ENCODE measurements around the gene CRACDL.

Gene CRACDL

DNA sequence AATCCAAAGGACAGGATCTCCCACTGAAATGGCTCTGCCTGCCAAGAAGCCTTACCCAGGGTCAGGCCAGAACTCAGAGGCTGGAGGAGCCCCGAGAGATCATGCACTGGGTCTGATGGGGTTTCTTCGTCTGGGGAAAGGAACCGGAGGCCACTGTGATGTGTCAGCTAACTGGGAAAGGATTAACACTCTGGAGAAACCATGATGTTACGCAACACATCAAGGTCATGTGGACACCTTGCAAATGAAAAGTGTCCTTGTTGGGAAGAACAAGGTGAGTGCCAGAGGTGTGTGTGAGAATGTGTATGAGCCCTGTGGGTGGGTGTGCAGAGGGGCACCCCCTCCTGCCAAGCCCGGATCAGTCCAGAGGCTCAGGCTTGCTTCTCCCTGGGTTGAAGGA is 86.9 kb downstream of the CRACDL start:
- no peak for DNase-seq

DNA sequence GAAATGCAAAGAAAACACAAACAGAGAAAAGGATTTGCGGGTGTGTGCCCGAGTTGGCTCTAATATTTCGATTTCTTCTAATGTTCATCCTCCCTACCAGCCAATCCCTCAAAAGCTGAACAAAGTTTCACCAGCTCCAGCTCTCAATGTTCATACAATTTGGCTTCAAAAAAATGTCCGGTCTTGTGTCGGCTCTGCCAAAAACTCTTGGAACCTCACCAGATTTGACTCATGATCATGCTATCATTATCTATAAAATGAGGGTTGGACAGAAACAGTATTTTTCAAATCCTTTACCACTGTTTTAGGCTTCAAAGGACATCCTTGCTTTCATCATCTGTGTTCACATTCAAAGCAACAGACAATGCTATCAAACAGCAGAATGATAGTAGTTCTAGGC is 88.2 kb downstream of the CRACDL start:
- DNase-seq = no peak

DNA sequence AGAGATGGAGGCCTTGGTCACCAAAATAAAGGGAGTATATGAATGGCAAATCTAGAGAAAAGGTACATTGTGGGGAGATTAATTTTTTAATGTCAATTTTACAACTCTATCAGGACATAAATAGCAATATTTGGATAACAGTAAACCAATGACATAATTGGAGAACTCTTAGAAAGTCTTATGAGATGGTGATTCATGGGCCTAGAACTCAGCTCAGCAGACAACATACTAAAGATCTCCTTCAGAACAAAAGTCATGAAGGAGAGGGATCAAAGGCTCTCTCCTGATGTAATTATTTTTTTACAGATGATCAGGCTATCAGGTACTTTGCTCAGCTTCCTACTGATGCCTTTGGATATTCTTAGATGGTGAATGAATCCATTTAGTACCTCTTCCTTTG is 90.0 kb downstream of the CRACDL start:
- DNase-seq = no peak

DNA sequence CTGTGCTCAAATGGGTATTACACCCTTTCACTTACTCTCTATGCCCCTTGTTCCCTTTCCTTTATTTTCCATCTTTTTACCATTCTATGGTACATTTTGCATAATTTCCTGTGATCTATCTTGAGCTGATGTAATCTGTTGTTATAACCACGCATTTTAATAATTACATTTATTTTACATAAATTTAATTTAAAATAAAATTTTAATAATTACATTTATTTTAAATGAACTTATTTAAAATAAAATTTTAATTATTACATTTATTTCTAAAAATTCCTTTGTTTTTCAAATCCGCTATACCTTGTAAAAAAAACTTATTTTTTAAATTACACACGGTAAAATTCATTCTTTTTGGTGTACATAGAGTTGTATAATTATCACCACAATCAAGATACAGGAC is 93.9 kb downstream of the CRACDL start:
- no peak for DNase-seq

DNA sequence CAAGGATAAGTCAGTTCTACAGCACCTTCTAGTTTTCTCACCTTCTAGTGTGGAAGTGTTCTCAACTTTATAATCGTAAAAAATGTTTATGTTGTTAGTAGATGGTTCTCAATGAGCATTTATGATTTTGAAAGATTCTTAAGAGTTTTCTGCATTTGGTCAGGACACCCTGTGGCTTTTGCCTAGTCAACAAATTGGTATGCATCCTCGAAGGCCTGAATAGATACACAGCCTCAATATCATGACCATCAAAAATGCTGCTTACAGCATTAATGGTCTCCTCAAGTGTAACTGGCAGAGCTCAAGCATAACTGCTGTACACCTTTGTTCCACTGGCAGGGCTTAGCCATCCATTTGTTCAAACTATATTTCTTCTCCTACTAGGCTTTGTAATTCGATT is 96.7 kb downstream of the CRACDL start:
- DNase-seq = no peak

DNA sequence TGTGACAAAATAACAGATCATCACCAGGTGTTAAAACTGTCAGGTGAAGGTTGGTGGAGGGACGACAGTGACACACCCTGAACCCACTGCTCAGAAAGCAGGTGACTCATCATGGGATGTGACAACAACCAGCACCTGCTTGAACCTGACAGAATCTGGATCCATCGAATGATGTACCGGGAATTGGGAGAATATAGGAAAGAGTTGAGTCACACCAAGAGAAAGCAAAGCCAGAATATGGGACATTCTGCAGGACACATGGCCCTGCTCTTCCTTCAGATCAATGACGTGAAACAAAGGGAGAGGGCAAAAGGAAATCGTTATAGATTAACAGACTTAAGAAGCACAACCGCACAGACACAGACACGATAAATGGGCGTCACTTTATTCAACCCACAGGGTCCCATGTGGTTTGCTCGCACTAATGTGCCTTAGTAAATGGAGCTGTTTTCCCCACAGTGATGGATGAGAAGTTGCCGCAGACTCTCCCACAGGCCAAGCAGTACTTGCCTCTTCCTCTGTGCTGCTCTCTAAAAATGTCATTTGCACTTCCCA is 100.1 kb downstream of the CRACDL start:
- DNase-seq = no peak

DNA sequence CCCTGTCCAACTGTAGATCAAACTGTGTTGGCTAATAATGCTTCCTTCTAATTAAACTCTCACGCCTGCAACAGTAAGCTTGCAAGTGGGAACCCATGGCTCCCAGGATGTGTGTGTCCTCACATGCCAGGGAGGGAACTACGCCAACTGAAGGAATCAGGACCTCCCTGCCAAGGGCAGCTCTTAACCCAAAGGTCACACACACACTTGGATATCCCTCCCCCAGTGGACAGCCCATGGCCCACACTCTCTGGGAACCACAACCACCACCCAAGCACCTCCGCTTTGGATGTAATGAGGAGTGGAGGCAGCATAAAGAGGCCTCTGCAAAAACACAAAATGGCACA is 102.1 kb downstream of the CRACDL start:
- DNase-seq = no peak

DNA sequence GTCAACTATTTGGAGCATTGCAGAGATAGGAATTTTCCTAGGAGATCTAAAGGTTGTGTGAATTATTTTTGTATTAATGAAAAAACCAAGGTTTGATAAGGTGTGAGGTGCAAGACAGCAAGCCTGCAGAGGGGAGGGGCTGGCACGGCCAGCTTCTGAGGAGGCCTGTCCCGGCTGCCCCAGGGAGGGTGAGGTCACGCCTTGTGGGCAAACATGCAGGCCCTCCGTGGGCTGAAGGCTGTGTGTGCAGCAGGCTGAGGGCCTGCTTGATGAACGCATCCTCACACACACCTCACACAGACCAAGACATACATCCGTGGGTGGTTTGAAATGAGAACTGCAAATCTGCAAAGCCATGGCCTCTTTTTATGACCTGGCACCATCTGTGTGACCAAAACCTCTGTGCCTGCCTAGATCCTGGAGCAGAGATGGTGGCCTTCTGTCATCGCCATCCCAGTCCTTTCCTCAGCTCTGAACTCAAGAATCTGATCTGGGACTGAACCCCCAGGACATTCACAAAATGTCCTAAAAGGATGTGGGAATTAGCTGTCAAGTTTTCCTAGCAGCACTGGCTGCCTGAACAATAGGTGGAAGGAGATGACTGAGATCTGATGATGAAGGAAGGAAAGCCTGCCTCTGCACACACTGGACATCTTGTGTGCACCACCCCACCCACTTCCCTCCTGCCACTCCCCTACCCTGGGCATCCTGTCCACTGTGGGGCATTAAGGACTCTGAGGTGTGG is 102.7 kb downstream of the CRACDL start:
- no peak for DNase-seq

DNA sequence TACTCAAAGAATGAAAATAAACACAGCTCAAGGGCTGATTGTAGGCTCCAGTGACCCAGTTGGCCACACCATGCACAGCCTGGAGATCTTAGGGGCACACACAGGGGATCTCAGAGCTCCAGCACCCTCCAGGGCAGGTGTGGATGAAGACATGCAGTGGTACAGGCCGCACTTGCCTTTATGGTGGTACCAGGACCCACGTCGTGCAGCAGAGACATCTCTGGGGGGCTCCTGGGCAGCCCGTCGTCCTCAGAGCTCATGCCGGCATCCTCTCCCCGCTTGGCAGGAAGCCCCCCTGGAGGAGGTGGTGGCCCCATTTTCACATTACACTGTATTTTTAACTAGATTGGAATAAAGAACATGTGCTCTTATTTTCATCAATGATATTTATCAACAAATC is 103.9 kb downstream of the CRACDL start:
- DNase-seq = no peak

DNA sequence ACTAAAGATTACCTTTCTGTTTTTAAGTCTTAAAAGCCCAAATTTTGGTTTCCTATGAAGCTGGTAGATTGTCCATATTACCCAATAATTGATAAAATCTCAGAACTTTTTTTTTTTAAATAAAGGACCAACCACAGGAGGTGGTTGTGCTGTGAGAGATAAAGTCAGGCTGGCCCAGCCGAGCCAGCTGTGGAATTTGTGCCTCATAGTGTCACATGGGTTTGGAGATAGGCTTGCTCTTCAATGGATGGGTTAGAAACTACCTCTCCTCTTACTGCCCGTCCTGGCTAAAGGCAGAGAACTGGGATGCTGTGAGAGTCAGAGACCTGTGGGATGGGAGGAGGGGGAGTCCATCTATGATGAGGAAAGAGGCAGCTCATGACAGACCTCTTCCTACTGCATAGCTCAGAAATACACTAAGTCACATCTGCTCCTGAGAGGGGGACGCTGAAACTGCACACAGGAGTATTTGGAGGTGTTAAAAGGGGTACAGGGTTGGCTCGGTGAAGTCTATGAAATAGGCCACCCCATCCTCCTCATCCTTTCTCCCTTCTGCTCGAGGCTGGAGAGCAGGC is 105.4 kb downstream of the CRACDL start:
- DNase-seq = no peak

DNA sequence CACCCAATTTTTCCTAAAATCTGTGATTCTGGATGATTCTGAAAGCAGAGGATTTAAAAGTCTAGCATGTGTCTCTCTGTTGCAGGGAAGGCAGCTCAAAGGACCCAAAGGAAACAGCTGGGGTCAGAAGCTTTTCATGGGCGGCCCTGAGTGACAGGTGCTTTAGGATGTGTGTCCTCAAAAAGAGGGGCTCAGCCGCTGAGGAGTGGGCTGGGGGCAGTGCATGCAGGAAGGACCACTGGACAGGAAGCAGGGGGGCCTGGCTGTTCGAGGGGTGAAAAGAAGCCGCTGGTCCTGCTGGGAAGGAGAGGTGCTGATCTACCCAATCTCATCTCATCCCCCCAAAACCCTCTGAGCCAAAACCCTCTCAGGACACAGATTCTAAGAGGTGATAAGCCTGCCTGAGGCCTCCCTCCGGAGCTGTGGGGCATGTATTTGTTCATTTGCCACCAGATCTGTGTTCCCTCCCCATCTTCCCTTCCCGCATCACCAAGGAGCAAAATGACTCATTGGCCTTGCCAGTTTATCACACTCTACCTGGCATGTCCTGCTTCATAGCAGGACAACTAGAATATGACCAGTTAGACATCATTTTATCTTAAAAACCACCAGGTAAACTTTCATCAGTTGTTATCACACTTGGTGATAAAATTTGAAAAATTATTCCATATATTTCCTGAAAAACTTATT is 106.3 kb downstream of the CRACDL start:
- no peak for DNase-seq

DNA sequence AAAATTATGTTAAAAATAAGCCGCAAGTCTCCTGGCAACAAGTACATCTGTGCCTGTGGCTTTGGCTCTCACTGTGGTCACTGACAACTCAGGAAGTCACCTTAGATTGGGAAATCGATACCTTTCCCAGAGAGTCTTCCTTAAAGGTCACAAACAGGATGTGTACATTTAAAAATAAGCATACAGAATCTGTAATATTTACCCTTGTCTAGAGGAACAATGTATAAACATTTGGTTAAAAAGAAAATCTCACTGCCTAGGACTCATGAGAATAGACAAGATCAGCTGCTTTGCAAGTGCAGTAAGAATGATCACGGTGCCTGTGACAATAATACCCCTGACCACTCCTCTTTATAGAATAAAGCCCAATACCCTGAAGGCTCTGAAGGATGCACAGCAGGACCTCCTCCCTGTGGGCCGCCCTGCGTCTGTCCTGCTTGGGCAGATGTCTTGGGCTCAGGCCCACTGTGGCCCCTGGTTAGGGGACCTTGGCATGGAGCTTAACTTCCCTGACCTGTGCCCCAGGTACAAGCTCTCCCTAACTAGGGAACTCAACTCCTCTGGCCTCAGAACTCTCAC is 107.1 kb downstream of the CRACDL start:
- DNase-seq = no peak

DNA sequence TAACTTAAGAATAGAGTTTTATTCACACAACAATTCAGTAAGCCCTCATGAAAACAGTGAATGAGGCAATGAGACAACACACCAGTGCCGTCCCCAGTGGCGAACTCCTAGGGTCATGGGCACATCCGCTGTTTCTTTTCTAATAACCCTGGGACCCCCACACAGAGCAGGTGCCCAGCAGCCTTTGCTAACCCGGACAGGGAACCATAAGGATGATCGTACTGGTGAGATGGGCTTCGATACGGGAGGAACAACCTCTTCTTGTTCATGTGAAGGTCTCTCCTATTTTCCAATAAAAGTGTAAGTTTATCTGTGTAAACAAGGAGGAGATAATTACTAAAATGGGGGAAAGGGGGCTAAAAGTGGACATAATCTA is 107.7 kb downstream of the CRACDL start:
- no peak for DNase-seq

DNA sequence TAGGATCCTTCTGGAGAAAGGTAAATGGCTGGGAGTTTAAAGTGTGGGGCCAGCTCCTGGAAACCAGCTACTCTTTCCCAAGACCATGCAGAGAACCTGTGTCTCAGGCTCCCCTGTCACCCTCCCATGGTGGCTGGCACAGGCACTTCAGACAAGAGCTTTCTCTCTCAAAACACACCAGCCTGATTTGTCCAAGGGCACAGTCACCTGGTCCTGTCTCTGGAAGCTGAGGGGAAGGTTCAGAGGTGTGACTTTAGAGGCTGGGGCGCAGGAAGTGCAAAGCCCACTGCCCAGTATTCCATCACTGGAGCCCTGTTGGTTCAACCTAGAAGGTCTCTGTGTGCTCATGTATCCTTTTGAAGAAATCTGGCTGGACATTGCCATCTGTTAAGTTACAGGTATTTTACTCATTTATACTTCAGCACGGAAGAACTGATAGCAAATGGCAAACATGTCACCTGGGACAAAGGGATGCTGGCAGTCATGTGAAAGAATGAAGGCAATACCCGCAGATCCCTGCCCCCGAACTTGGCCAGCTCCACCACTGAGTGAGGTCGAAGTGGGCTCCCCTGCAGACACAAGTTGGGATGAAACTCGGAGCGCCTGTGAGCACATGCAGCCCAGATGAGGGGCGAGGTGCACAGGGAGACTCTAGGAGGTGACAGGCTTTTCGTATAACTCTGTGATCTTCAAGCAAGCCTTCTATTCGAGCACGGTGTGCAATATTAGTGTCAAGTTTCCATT is 108.2 kb downstream of the CRACDL start:
- DNase-seq = no peak

DNA sequence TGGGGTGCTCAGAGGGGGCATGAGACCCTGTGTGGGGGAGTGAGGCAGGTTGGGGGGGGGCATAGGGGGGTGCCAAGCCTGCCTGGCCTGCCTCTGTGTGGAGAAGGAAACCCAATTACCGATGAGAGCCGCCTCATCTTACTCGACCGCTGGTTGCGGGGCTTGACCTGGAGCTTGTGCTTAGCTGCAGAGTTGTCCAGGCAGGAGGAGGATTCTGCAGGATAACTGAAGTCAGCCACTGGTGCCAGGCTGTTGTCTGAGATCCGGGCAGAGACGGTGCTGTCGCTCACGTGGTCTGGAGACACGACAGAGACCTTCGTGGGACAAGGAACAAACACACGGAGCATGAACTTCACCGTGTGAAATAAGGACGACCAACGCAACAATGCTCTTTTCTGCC is 109.2 kb downstream of the CRACDL start:
- DNase-seq = no peak

DNA sequence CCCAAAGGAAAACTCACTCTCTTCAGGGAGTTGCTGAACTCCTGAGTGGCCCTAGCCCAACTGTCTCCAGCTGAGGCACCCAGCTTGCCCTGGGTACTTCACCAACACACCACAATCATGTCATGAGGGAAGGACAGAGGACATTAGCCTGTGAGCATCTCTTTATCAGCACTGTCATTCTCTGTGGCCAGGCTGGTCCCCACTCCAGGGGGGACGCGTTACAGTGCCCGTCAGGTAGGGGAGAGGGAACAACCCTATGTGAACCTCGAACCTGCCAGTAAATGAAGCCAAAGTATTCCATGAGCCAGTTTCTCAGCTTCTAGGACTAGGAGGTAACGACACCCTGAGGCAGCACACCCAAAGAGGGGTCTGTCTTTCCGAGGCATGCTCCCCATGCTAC is 110.2 kb downstream of the CRACDL start:
- DNase-seq = no peak

DNA sequence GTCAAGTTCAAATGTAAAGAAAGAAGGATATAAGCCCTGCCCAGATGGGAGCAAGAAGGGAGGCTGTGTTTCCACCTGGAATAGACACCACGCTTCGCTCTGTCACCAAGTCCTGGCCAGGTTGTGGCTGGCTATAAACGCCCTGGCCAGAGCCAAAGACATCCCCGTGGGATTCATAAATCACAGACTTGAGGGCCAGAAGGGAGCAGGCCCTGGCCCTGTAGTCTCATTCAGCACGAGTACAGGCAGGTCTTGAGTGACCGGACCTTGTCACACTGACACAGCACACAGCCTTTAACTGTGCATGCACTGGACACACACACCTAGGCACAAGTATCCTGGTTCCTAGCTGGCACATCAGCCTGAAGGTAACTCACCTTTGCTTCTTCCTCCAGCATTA is 110.6 kb downstream of the CRACDL start:
- no peak for DNase-seq

DNA sequence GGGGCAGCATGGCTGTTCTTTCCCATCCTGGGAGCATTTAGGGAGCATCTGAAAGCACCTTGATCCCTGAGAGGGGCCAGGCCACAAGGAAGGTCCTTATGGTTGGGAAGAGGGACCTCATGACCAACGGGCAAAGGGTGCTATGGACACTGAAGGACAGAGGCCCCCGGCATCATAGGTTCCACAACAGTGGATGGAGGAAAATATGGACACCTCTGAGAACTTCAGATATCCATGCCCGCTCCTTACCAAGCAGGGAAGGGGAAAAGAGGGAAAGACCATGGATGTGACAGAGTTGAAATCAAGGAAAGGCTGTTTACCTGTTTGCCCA is 111.0 kb downstream of the CRACDL start:
- DNase-seq = no peak

DNA sequence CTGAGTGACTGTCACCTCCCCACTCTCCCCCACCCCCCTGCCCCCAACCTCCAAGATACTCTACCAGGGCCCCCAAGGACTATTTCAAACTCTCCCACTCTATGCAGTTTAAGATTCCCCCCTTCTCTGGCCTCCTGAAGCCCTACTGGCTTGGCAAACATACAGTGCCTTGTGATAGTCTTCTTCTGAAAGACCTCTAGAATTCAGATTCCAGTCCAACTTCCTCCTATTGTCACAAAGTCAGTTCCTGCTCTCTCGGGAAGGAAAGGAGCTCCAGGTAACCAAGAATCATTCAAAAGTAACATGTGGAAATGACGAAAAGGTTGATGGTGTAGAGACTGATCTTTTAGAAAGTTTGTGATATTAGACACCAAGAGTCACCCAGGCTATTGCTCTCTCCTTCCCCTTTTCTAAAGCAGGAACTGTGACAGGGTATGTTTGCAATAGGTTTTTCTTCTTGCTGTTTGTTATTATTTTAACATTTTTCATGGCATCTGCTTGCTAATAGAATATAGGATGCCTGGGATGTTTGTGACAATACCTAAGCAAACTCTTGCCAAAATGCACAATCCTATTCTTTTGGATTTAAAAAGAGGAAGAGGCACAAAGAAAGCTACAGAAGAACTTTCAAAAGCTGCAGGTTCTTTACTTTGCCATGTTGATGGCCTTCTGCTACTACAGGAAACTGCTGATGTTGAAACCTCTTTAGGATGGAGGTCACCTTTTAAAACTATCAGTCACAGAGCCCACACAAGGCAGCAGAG is 111.6 kb downstream of the CRACDL start:
- DNase-seq = peak; percentile 45

DNA sequence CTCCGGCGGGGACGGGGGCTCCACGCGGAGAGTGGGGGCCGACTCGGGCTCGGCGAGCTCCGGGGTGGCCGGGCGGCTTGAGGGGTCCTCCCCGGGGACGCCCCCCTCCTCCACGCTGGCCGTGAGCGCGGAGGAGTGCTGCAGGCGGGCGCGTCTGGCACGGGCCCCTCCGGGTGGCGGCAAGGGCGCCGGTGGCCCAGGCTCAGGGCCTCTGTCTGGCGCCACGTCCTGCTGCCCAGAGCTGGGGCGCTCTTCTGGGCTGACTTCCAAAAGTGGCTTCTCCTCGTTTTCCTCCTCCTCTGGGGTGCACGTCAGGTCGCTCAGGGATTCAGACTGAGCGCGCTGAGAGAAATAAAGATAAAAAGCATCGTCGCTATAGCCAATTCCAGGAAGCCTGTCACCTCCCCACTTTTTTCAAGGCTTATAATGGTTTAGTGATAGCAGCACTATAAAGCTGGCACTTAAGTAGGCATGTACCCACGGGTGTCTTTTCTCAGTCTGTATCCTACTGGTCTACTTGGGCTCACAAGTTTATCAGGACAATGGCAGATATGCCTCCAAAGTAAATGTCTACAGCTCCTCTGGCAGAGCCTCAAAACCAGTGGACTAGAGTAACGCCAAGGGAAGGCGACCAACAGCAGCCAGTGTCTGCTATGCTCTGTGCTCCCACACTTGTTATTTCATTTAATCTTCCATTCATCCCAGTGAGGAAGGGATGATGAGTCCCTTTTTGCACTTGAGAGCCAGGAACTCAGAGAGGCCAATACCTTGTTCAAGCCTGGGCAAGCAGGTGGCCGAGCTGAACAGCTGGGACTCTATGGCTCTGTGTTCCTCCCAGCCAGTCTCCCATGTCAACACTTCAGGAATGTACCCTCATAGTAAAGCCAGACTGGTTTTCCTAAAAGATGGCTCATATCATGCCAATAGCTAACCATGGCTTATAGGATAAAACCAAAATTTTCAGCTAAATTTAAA is 112.5 kb downstream of the CRACDL start:
- DNase-seq = no peak
